Neural cell (in vitro differentiated cells): ENCODE data around the gene PROX1. TPM values are rescaled to one million over a fixed set of nuclear protein-coding genes. Genes with fewer than 3 reads are reported as not detected.

ENCODE experiments used
- H2AFZ ChIP-seq: fragments of 200-600, 300-800 bp; sonication (generic), shearing (Covaris generic); 2 replicates; pipeline ENCODE4 v1.6.0; 2014; ENCODE audit warnings: low read depth, mild to moderate bottlenecking, antibody characterized with exemption, low read length, moderate library complexity
- H3F3A ChIP-seq: fragments of 200-600 bp; shearing (Covaris generic); 2 replicates; pipeline ENCODE4 v1.6.1; 2016; ENCODE audit warnings: mild to moderate bottlenecking, moderate library complexity, mixed read lengths, antibody characterized with exemption, low read length; ENCODE audit not compliant: insufficient read depth, poor library complexity, severe bottlenecking
- H3K27ac ChIP-seq: fragments of 200-600, 300-800 bp; sonication (generic), shearing (Covaris generic); 2 replicates; pipeline ENCODE4 v1.5.1; 2014; ENCODE audit warnings: mild to moderate bottlenecking, low read length, moderate library complexity
- H3K27me3 ChIP-seq: fragments of 300-800, 200-600 bp; sonication (generic), shearing (Covaris generic); 2 replicates; pipeline ENCODE4 v1.6.0; 2014; ENCODE audit warnings: mild to moderate bottlenecking, low read depth, low read length, moderate library complexity; ENCODE audit not compliant: insufficient read depth
- H3K36me3 ChIP-seq: fragments of 300-800, 200-600 bp; sonication (generic), shearing (Covaris generic); 2 replicates; pipeline ENCODE4 v1.5.1; 2014; ENCODE audit warnings: mild to moderate bottlenecking, antibody characterized with exemption, low read length, moderate library complexity; ENCODE audit not compliant: insufficient read depth
- H3K4me2 ChIP-seq: fragments of 300-800, 200-600 bp; sonication (generic), shearing (Covaris generic); 2 replicates; pipeline ENCODE4 v1.6.0; 2014; ENCODE audit warnings: mild to moderate bottlenecking, low read length
- H3K4me3 ChIP-seq: fragments of 300-800, 200-600 bp; sonication (generic), shearing (Covaris generic); 2 replicates; pipeline ENCODE4 v1.5.1; 2014; ENCODE audit warnings: mild to moderate bottlenecking, low read length, moderate library complexity
- H3K79me2 ChIP-seq: fragments of 200-600 bp; shearing (Covaris generic); replicated peaks from 2 replicates; pipeline ENCODE4 v1.6.0; 2014; ENCODE audit warnings: mild to moderate bottlenecking, low read length, moderate library complexity; ENCODE audit not compliant: insufficient read depth
- H3K9ac ChIP-seq: fragments of 300-800, 200-600 bp; sonication (generic), shearing (Covaris generic); 2 replicates; pipeline ENCODE4 v1.6.1; 2016; ENCODE audit warnings: mild to moderate bottlenecking, low read length, mixed read lengths
- H3K9me2 ChIP-seq: fragments of 200-600 bp; shearing (Covaris generic); 2 replicates; pipeline ENCODE4 v1.6.1; 2016; ENCODE audit warnings: mild to moderate bottlenecking, low read length, mixed read lengths; ENCODE audit not compliant: insufficient read depth
- H3K9me3 ChIP-seq: fragments of 200-600, 300-800 bp; sonication (generic), shearing (Covaris generic); 2 replicates; pipeline ENCODE4 v1.6.1; 2016; ENCODE audit warnings: mild to moderate bottlenecking, mixed run types, low read length, moderate library complexity, mixed read lengths
- H4K20me1 ChIP-seq: fragments of 200-600 bp; shearing (Covaris generic); 2 replicates; pipeline ENCODE4 v1.6.1; 2016; ENCODE audit warnings: mild to moderate bottlenecking, mixed run types; ENCODE audit not compliant: insufficient read depth
- EP300 ChIP-seq: fragments of 450-650 bp; conservative IDR thresholded peaks from 2 replicates; pipeline ENCODE4 v1.6.1; 2014; ENCODE audit warnings: antibody characterized with exemption, mild to moderate bottlenecking, moderate library complexity; ENCODE audit not compliant: poor library complexity, severe bottlenecking
- EZH2 ChIP-seq: fragments of 200-600, 300-800 bp; shearing (Covaris generic), sonication (generic); IDR thresholded peaks from 2 replicates; pipeline ENCODE4 v1.6.1; 2014; ENCODE audit warnings: antibody characterized with exemption, low read length, borderline replicate concordance, mild to moderate bottlenecking; ENCODE audit not compliant: insufficient read depth, poor library complexity, severe bottlenecking
- MXI1 ChIP-seq: fragments of 450-650 bp; conservative IDR thresholded peaks from 2 replicates; pipeline ENCODE4 v1.6.1; 2014; ENCODE audit warnings: antibody characterized with exemption, mild to moderate bottlenecking; ENCODE audit not compliant: poor library complexity, severe bottlenecking
- POLR2AphosphoS5 ChIP-seq: IDR thresholded peaks from 2 replicates; pipeline ENCODE4 v1.6.1; 2012
- RAD21 ChIP-seq: fragments of 450-650 bp; conservative IDR thresholded peaks from 2 replicates; pipeline ENCODE4 v1.6.1; 2014; ENCODE audit warnings: antibody characterized with exemption, mild to moderate bottlenecking, moderate library complexity
- SMC3 ChIP-seq: fragments of 450-650 bp; conservative IDR thresholded peaks from 2 replicates; pipeline ENCODE4 v1.6.1; 2014; ENCODE audit warnings: antibody characterized with exemption, mild to moderate bottlenecking, moderate library complexity; ENCODE audit not compliant: poor library complexity
- TAF1 ChIP-seq: IDR thresholded peaks from 2 replicates; pipeline ENCODE4 v1.6.1; 2012; ENCODE audit warnings: low read depth
- polyA plus RNA-seq: library from polyadenylated mRNA; depleted of rRNA; stranded (reverse); fragments of >200 nt; gene quantifications from 2 replicates; pipeline ENCODE4 v1.2.3, GENCODE V29; 2014
- TF ChIP-seq, protein P1 (sequence below): IDR thresholded peaks from 2 replicates; pipeline ENCODE4 v1.6.1; 2012; ENCODE audit warnings: borderline replicate concordance
- TF ChIP-seq, protein P2 (sequence below): fragments of 450-650 bp; IDR thresholded peaks from 2 replicates; pipeline ENCODE4 v1.5.1; 2014; ENCODE audit warnings: antibody characterized with exemption, mild to moderate bottlenecking, moderate library complexity; ENCODE audit not compliant: poor library complexity, severe bottlenecking

PROX1 gene
- polyA plus RNA-seq, 1 donor from 2014 or later, result 1.0 TPM

DNA sequence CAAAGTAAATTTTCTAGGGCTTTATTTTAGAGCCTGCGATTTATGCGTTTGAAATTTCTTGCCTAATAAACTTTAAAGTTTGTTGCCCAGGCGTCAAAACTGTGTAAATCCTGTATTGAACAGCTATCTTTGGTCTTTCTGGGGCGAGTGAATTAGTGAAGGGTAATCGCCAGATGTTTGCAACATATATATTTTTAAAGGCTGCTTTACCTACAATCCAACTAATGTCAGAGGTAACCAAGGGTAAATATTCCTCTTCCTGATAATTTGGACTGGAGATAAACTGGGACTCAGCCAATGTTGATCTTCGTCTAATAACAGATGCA lies 885 bp upstream of the PROX1 start:
- Histone ChIP-seq H3K9me3 (no peaks in the 10 kb centered on the region), H3K27ac (no peak overlapping the region), H3K9me2 (no peaks in the 10 kb centered on the region), H3K4me2 (peak overlapping the region; percentile 56), H2AFZ (no peak overlapping the region), H3K27me3 (peaks cover 86% of the 10 kb centered on the region), H3K79me2 (no peaks in the 10 kb centered on the region), H3K9ac (peak overlapping the region; percentile 69), H3F3A (peaks cover 7% of the 10 kb centered on the region), H3K4me3 (peak overlapping the region; percentile 75), H4K20me1 (no peaks in the 10 kb centered on the region), H3K36me3 (no peaks in the 10 kb centered on the region)
- TF ChIP-seq MXI1 (no peak), TAF1 (no peak), EP300 (no peak), EZH2 (no peak), POLR2AphosphoS5 (no peak), RAD21 (no peak), SMC3 (no peak)
- TF ChIP-seq, protein P1, sequence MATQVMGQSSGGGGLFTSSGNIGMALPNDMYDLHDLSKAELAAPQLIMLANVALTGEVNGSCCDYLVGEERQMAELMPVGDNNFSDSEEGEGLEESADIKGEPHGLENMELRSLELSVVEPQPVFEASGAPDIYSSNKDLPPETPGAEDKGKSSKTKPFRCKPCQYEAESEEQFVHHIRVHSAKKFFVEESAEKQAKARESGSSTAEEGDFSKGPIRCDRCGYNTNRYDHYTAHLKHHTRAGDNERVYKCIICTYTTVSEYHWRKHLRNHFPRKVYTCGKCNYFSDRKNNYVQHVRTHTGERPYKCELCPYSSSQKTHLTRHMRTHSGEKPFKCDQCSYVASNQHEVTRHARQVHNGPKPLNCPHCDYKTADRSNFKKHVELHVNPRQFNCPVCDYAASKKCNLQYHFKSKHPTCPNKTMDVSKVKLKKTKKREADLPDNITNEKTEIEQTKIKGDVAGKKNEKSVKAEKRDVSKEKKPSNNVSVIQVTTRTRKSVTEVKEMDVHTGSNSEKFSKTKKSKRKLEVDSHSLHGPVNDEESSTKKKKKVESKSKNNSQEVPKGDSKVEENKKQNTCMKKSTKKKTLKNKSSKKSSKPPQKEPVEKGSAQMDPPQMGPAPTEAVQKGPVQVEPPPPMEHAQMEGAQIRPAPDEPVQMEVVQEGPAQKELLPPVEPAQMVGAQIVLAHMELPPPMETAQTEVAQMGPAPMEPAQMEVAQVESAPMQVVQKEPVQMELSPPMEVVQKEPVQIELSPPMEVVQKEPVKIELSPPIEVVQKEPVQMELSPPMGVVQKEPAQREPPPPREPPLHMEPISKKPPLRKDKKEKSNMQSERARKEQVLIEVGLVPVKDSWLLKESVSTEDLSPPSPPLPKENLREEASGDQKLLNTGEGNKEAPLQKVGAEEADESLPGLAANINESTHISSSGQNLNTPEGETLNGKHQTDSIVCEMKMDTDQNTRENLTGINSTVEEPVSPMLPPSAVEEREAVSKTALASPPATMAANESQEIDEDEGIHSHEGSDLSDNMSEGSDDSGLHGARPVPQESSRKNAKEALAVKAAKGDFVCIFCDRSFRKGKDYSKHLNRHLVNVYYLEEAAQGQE, result no peak
- TF ChIP-seq, protein P2, sequence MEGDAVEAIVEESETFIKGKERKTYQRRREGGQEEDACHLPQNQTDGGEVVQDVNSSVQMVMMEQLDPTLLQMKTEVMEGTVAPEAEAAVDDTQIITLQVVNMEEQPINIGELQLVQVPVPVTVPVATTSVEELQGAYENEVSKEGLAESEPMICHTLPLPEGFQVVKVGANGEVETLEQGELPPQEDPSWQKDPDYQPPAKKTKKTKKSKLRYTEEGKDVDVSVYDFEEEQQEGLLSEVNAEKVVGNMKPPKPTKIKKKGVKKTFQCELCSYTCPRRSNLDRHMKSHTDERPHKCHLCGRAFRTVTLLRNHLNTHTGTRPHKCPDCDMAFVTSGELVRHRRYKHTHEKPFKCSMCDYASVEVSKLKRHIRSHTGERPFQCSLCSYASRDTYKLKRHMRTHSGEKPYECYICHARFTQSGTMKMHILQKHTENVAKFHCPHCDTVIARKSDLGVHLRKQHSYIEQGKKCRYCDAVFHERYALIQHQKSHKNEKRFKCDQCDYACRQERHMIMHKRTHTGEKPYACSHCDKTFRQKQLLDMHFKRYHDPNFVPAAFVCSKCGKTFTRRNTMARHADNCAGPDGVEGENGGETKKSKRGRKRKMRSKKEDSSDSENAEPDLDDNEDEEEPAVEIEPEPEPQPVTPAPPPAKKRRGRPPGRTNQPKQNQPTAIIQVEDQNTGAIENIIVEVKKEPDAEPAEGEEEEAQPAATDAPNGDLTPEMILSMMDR, result no peak

DNA sequence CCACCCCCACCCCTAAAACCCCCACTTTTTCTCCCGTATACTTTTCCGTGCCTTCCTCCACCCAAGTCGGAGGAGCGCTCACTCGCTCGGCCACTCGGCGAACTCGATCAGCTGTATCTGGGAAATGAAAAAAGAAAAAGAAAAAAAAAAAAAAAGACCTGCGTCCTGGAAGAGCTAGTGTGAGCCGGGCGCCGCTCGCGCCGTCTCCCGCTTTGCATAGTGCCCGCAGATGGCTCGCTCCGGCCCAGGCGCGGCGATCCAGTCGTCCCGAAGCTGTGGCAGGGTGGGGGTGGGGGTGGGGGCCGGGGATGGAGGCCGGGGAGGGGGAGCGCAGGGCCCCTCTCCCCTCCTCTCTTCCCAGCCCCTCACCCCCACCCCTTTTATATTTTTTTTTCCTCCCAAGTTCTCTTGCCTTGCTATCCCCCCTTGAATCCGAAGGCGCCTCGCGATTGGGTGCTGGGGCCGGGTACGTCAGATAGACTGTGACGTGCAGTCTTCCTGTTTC lies 299 bp upstream of the PROX1 start:
- H3K9me2 ChIP-seq, result no peaks in the 10 kb centered on the region
- peak overlapping the region; percentile 69 for H2AFZ ChIP-seq
- peak overlapping the region; percentile 74 for H3K27ac ChIP-seq
- no peaks in the 10 kb centered on the region for H3K9me3 ChIP-seq
- H3K4me3 ChIP-seq, result peak overlapping the region; percentile 75
- peak overlapping the region; percentile 69 for H3K9ac ChIP-seq
- peaks cover 7% of the 10 kb centered on the region for H3F3A ChIP-seq
- no peaks in the 10 kb centered on the region for H3K36me3 ChIP-seq
- peaks cover 86% of the 10 kb centered on the region for H3K27me3 ChIP-seq
- H3K79me2 ChIP-seq, result no peaks in the 10 kb centered on the region
- no peaks in the 10 kb centered on the region for H4K20me1 ChIP-seq
- H3K4me2 ChIP-seq, result peak overlapping the region; percentile 88
- no peak for TF ChIP-seq SMC3
- no peak for TF ChIP-seq RAD21
- TF ChIP-seq, protein P1, result no peak
- TF ChIP-seq EP300, result no peak
- TF ChIP-seq, protein P2, result no peak
- no peak for TF ChIP-seq TAF1
- no peak for TF ChIP-seq POLR2AphosphoS5
- TF ChIP-seq EZH2, result no peak
- no peak for TF ChIP-seq MXI1
